ENCODE results near the gene INPP5A. TPM values are rescaled to one million over a fixed set of nuclear protein-coding genes. Genes with fewer than 3 reads are reported as not detected.

Gene INPP5A
- total RNA-seq, 1 donor from 2014 or later = 14.2 TPM

DNA sequence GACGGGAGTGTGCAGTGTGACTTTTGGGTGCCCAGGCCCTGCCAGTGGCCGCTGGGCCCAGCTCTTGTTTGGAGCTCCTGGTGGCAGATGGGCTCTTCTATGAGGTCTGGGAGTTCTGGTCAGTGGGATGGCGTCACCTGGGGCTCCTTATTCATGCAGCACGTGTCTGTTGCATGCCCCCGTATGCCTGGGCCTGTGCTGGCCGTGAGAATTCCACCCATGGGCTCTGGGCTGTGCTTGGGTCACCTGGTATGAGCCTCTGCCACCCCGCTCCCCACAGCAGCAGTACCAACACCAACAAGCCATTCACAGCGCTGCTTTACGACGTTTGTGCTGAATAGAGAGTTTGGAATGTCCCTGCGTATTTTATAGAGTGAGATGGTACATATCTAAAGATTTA, 27.1 kb downstream of the INPP5A start:
- Mint-ChIP-seq H3K4me1 (peaks cover 9% of the 10 kb centered on the region), H3K36me3 (peaks cover 6% of the 10 kb centered on the region), H3K27ac (no peak overlapping the region), H3K27me3 (ENCODE audit: insufficient read depth, low read depth) (no peaks in the 10 kb centered on the region), H3K9me3 (peaks cover 10% of the 10 kb centered on the region), H3K4me3 (no peak overlapping the region)
- Histone ChIP-seq H3K36me3 (no peaks in the 10 kb centered on the region), H3K27ac (no peak overlapping the region), H3K9ac (no peak overlapping the region), H4K20me1 (ENCODE audit: low read depth) (peaks cover 18% of the 10 kb centered on the region), H3K4me1 (no peaks in the 10 kb centered on the region), H3K4me2 (no peak overlapping the region), H3K4me3 (no peak overlapping the region), H3K9me3 (ENCODE audit: low read depth) (no peaks in the 10 kb centered on the region), H3K27me3 (no peaks in the 10 kb centered on the region), H3K79me2 (ENCODE audit: low read depth) (no peaks in the 10 kb centered on the region), H2AFZ (replicated peaks) (no peak overlapping the region), H3F3A (ENCODE audit: low read depth) (no peaks in the 10 kb centered on the region)
- DNase-seq (ENCODE audit: low spot score) = no peak
- TF ChIP-seq, protein P1, sequence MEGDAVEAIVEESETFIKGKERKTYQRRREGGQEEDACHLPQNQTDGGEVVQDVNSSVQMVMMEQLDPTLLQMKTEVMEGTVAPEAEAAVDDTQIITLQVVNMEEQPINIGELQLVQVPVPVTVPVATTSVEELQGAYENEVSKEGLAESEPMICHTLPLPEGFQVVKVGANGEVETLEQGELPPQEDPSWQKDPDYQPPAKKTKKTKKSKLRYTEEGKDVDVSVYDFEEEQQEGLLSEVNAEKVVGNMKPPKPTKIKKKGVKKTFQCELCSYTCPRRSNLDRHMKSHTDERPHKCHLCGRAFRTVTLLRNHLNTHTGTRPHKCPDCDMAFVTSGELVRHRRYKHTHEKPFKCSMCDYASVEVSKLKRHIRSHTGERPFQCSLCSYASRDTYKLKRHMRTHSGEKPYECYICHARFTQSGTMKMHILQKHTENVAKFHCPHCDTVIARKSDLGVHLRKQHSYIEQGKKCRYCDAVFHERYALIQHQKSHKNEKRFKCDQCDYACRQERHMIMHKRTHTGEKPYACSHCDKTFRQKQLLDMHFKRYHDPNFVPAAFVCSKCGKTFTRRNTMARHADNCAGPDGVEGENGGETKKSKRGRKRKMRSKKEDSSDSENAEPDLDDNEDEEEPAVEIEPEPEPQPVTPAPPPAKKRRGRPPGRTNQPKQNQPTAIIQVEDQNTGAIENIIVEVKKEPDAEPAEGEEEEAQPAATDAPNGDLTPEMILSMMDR (IDR thresholded peaks at IDR 0.05) = no peak
- no peak for TF ChIP-seq EZH2phosphoT487 (IDR thresholded peaks at IDR 0.05)
- no peak for TF ChIP-seq EZH2 (IDR thresholded peaks at IDR 0.05)

- no peaks in the 10 kb centered on the region for H3K79me2 ChIP-seq (ENCODE audit: low read depth)
- no peaks in the 10 kb centered on the region for H3F3A ChIP-seq (ENCODE audit: low read depth)
- H3K36me3 ChIP-seq = no peaks in the 10 kb centered on the region
- Mint-ChIP-seq H3K27me3 (ENCODE audit: insufficient read depth, low read depth) (no peaks in the 10 kb centered on the region), H3K36me3 (peaks cover 6% of the 10 kb centered on the region), H3K9me3 (peaks cover 10% of the 10 kb centered on the region), H3K4me3 (no peak overlapping the region), H3K4me1 (peaks cover 13% of the 10 kb centered on the region), H3K27ac (no peak overlapping the region)
- TF ChIP-seq EZH2 (IDR thresholded peaks at IDR 0.05) = no peak
- TF ChIP-seq, protein P1 (IDR thresholded peaks at IDR 0.05) = no peak
- no peak for TF ChIP-seq EZH2phosphoT487 (IDR thresholded peaks at IDR 0.05)
- no peak overlapping the region for H3K27ac ChIP-seq
- no peaks in the 10 kb centered on the region for H3K27me3 ChIP-seq
- no peak overlapping the region for H3K9ac ChIP-seq
- no peak overlapping the region for H3K4me3 ChIP-seq
- peaks cover 24% of the 10 kb centered on the region for H4K20me1 ChIP-seq (ENCODE audit: low read depth)
- no peaks in the 10 kb centered on the region for H3K4me1 ChIP-seq
- no peak overlapping the region for H3K4me2 ChIP-seq
- no peak for DNase-seq (ENCODE audit: low spot score)
- H2AFZ ChIP-seq (replicated peaks) = no peak overlapping the region
- H3K9me3 ChIP-seq (ENCODE audit: low read depth) = no peaks in the 10 kb centered on the region
Observed at GRCh38 chr10:132565516-132566209, 28.1 kb downstream of the INPP5A start.

GRCh38 chr10:132566892-132567291, 29.3 kb downstream of the INPP5A start:
- Histone ChIP-seq H2AFZ (replicated peaks) (no peak overlapping the region), H3K36me3 (no peaks in the 10 kb centered on the region), H3K79me2 (ENCODE audit: low read depth) (no peaks in the 10 kb centered on the region), H3F3A (ENCODE audit: low read depth) (peaks cover 5% of the 10 kb centered on the region), H4K20me1 (ENCODE audit: low read depth) (peaks cover 36% of the 10 kb centered on the region), H3K4me1 (peaks cover 2% of the 10 kb centered on the region), H3K9me3 (ENCODE audit: low read depth) (no peaks in the 10 kb centered on the region), H3K27ac (no peak overlapping the region), H3K4me3 (no peak overlapping the region), H3K27me3 (no peaks in the 10 kb centered on the region), H3K9ac (no peak overlapping the region), H3K4me2 (no peak overlapping the region)
- no peak for DNase-seq (ENCODE audit: low spot score)
- Mint-ChIP-seq H3K9me3 (peaks cover 4% of the 10 kb centered on the region), H3K27ac (no peak overlapping the region), H3K4me1 (peaks cover 13% of the 10 kb centered on the region), H3K27me3 (ENCODE audit: insufficient read depth, low read depth) (no peaks in the 10 kb centered on the region), H3K36me3 (peaks cover 4% of the 10 kb centered on the region), H3K4me3 (no peak overlapping the region)
- TF ChIP-seq, protein P1 (IDR thresholded peaks at IDR 0.05) = no peak
- no peak for TF ChIP-seq EZH2phosphoT487 (IDR thresholded peaks at IDR 0.05)
- no peak for TF ChIP-seq EZH2 (IDR thresholded peaks at IDR 0.05)
